K562 (cell line): ENCODE results near the gene CCDC9. TPM values are rescaled to one million over a fixed set of nuclear protein-coding genes. Genes with fewer than 3 reads are reported as not detected.
A peak's percentile ranks its signal among the peaks of the same experiment; 100 is the strongest.

Source experiments
- ATAC-seq: fragments of 200-7000 bp; cut with Tn5 transposase; 3 replicates; pipeline ENCODE4 v1.9.1; 2020; ENCODE audit warnings: moderate library complexity
- BruUV-seq: library from RNA; stranded (reverse); fragments of 400-500 nt; replicated peaks from 2 replicates; lab custom pipeline; 2021; lab: Mats Ljungman, UMichigan
- CTCF ChIA-PET: fragments of 300-600 bp; formaldehyde crosslinking; extraction: SDS; loops from one replicate; lab custom pipeline; 2021; ENCODE audit warnings: low intra/inter-chr PET ratio; lab: Yijun Ruan, JAX
- POLR2A ChIA-PET: fragments of 300-600, 350-650 bp; sonication (Branson Sonifier 250); formaldehyde crosslinking; extraction: SDS; loops from one replicate; lab custom pipeline; 2021; ENCODE audit warnings: antibody characterized with exemption, inconsistent platforms; lab: Yijun Ruan, JAX
- DNase-seq, 4 experiments: peaks; one replicate each; pipeline versions ENCODE4 v3.0.0 to v3.0.0-alpha.2; 2011 to 2018; ENCODE audit warnings: low spot score in 3 of 4, mixed read lengths in 3 of 4; ENCODE audit errors: extremely low read depth in 1 of 4
- FAIRE-seq: peaks from 2 replicates; lab custom pipeline; 2011; peaks lifted over from hg19 to GRCh38; lab: Jason Lieb, UNC
- H2AFZ ChIP-seq: 2 replicates; pipeline ENCODE4 v1.6.0; 2011; ENCODE audit warnings: low read depth, low read length, control low read depth, inconsistent platforms
- H3K27ac ChIP-seq: fragments of 200-600 bp; 3 replicates; pipeline ENCODE4 v1.8.0; 2011; ENCODE audit warnings: low read depth, mild to moderate bottlenecking, control low read depth, inconsistent platforms, low read length, moderate library complexity, mixed read lengths; ENCODE audit errors: extremely low read depth
- H3K27me3 ChIP-seq, 2 experiments: fragments of 300-600 bp in 1 of 2; 2 replicates in 1 of 2; 3 replicates in 1 of 2; pipeline versions ENCODE4 v1.6.0 to v1.8.0; 2011; ENCODE audit warnings: inconsistent platforms in 2 of 2, low read length in 2 of 2, mild to moderate bottlenecking in 1 of 2, mixed read lengths in 1 of 2, moderate library complexity in 1 of 2; ENCODE audit not compliant: control insufficient read depth in 2 of 2, insufficient read depth in 2 of 2
- H3K36me3 ChIP-seq: fragments of 300-600 bp; 3 replicates; pipeline ENCODE4 v1.8.0; 2011; ENCODE audit warnings: mild to moderate bottlenecking, low read length, inconsistent platforms; ENCODE audit not compliant: control insufficient read depth, insufficient read depth
- H3K4me1 ChIP-seq, 2 experiments: fragments of 200-600 bp in 1 of 2; replicated peaks in 1 of 2; 2 replicates in 1 of 2; 3 replicates in 1 of 2; pipeline versions ENCODE4 v1.5.1 to v1.8.0; 2011; ENCODE audit warnings: inconsistent platforms in 2 of 2, low read length in 2 of 2, mild to moderate bottlenecking in 1 of 2, mixed read lengths in 1 of 2, moderate library complexity in 1 of 2; ENCODE audit not compliant: control insufficient read depth in 2 of 2, insufficient read depth in 2 of 2
- H3K4me2 ChIP-seq: 2 replicates; pipeline ENCODE4 v1.6.1; 2011; ENCODE audit warnings: low read length, control low read depth, inconsistent platforms, mixed read lengths; ENCODE audit not compliant: insufficient read depth
- H3K4me3 ChIP-seq: fragments of 200-600 bp; sonication (generic), shearing (Covaris generic); 2 replicates; pipeline ENCODE4 v1.5.1; 2016; ENCODE audit warnings: control low read depth, inconsistent platforms
- H3K79me2 ChIP-seq: fragments of 200-600 bp; 3 replicates; pipeline ENCODE4 v1.8.0; 2011; ENCODE audit warnings: low read length, inconsistent platforms; ENCODE audit not compliant: control insufficient read depth, insufficient read depth
- H3K9ac ChIP-seq, 2 experiments: 2 replicates each; pipeline versions ENCODE4 v1.6.0 to v1.6.1; 2011; ENCODE audit warnings: low read depth in 2 of 2, low read length in 2 of 2, control low read depth in 1 of 2, inconsistent platforms in 1 of 2, mild to moderate bottlenecking in 1 of 2, mixed read lengths in 1 of 2; ENCODE audit not compliant: insufficient read depth in 1 of 2
- H3K9me1 ChIP-seq: one replicate; pipeline ENCODE4 v1.6.0; 2011; ENCODE audit warnings: inconsistent platforms, mild to moderate bottlenecking, low read length, moderate library complexity; ENCODE audit not compliant: control insufficient read depth, insufficient read depth
- H3K9me3 ChIP-seq: replicated peaks from 2 replicates; pipeline ENCODE4 v1.5.1; 2011; ENCODE audit warnings: low read depth, low read length, inconsistent platforms; ENCODE audit not compliant: control insufficient read depth, insufficient read depth
- H4K20me1 ChIP-seq: replicated peaks from 2 replicates; pipeline ENCODE4 v1.6.1; 2011; ENCODE audit warnings: low read length, inconsistent platforms, mixed read lengths; ENCODE audit not compliant: control insufficient read depth, insufficient read depth
- GABPB1 ChIP-seq: sonication (generic); formaldehyde crosslinking; IDR thresholded peaks from 2 replicates; pipeline ENCODE4 v1.8.0; 2022; ENCODE audit warnings: mild to moderate bottlenecking, missing genetic modification reagents
- KAT8 ChIP-seq: fragments of 450-650 bp; IDR thresholded peaks from 2 replicates; pipeline ENCODE4 v1.6.1; 2016; ENCODE audit warnings: low read depth, mild to moderate bottlenecking
- KDM1A ChIP-seq, 2 experiments: fragments of 450-650 bp; IDR thresholded peaks; 2 replicates each; pipeline ENCODE4 v1.6.1; 2016; ENCODE audit warnings: mild to moderate bottlenecking in 2 of 2
- RAD21 ChIP-seq, 2 experiments: fragments of 250-450 bp in 1 of 2; fragments of 450-650 bp in 1 of 2; sonication (Bioruptor Pico) in 1 of 2; formaldehyde crosslinking in 1 of 2; IDR thresholded peaks in 1 of 2; conservative IDR thresholded peaks in 1 of 2; 2 replicates each; pipeline versions ENCODE4 v1.4.0 to v1.8.0; 2020 to 2022; ENCODE audit warnings: mild to moderate bottlenecking in 2 of 2, moderate library complexity in 1 of 2
- RBM15 ChIP-seq: fragments of 200-400 bp; formaldehyde crosslinking; IDR thresholded peaks from 2 replicates; pipeline ENCODE4 v1.6.1; 2018; ENCODE audit warnings: mild to moderate bottlenecking, low read length, moderate library complexity; ENCODE audit not compliant: insufficient read depth
- ZEB2 ChIP-seq: fragments of 450-650 bp; IDR thresholded peaks from 2 replicates; pipeline ENCODE4 v1.6.1; 2016
- WGBS: fragments of 100-300 bp; shearing (Covaris generic); methylation state at CpG from one replicate; pipeline ENCODE4 v1.1.6; 2016; ENCODE audit warnings: low coverage, mixed read lengths; ENCODE audit not compliant: insufficient coverage; ENCODE audit errors: missing lambda C conversion rate; 5-methylcytosine and 5-hydroxymethylcytosine counted together
- in situ Hi-C: fragments of 300-500 bp; cut with MboI; formaldehyde crosslinking; loops from 4 replicates; pipeline ENCODE4 v1.15.0; 2018; ENCODE audit warnings: inconsistent platforms, mixed read lengths
- intact Hi-C: fragments of 100-400 bp; cut with micrococcal nuclease; formaldehyde crosslinking; loops from 2 replicates; pipeline ENCODE4 v1.14.2; 2022
- polyA plus RNA-seq, 8 experiments: library from polyadenylated mRNA; depleted of rRNA in 4 of 8; stranded (reverse) in 5 of 8; unstranded in 3 of 8; fragments of >200 nt; fragmentation: Nextera tagmentation in 2 of 8; fragmentation: Illumina TruSeq in 1 of 8; extraction: Ambion mirVana in 2 of 8; extraction: Trizol in 1 of 8; gene quantifications; 2 replicates each; pipeline versions ENCODE4 v1.2.1 to v1.2.3, GENCODE V29; 2011 to 2014; ENCODE audit warnings: inconsistent platforms in 1 of 8, missing spikeins in 1 of 8
- total RNA-seq, 7 experiments: library from RNA; depleted of rRNA in 6 of 7; stranded (reverse); fragments of >200 nt in 6 of 7; fragmentation: Illumina TruSeq in 2 of 7; extraction: Trizol in 2 of 7; gene quantifications; 2 replicates each; pipeline versions ENCODE4 v1.2.1 to v1.2.3, GENCODE V29; 2011 to 2021; ENCODE audit warnings: low replicate concordance in 1 of 7
- TF ChIP-seq, protein P1 (sequence below): sonication (generic); formaldehyde crosslinking; IDR thresholded peaks from 2 replicates; pipeline ENCODE4 v1.8.0; 2022; ENCODE audit warnings: missing genetic modification reagents, mild to moderate bottlenecking, moderate library complexity, borderline replicate concordance
- TF ChIP-seq, protein P2 (sequence below): sonication (generic); formaldehyde crosslinking; IDR thresholded peaks from 2 replicates; pipeline ENCODE4 v1.8.0; 2022; ENCODE audit warnings: mild to moderate bottlenecking, missing genetic modification reagents
- TF ChIP-seq, protein P3 (sequence below), 2 experiments: fragments of 450-650 bp; IDR thresholded peaks; 2 replicates each; pipeline ENCODE4 v1.6.1; 2016; ENCODE audit warnings: mild to moderate bottlenecking in 2 of 2, borderline replicate concordance in 1 of 2, low read depth in 1 of 2, moderate library complexity in 1 of 2

CCDC9 gene
- total and polyA plus RNA-seq, 9 of the 15 experiments (the other 6 are each of a cell fraction or from before 2014, with no cell fraction given) = 0.23 to 38.6 (median 8.4) TPM

DNA sequence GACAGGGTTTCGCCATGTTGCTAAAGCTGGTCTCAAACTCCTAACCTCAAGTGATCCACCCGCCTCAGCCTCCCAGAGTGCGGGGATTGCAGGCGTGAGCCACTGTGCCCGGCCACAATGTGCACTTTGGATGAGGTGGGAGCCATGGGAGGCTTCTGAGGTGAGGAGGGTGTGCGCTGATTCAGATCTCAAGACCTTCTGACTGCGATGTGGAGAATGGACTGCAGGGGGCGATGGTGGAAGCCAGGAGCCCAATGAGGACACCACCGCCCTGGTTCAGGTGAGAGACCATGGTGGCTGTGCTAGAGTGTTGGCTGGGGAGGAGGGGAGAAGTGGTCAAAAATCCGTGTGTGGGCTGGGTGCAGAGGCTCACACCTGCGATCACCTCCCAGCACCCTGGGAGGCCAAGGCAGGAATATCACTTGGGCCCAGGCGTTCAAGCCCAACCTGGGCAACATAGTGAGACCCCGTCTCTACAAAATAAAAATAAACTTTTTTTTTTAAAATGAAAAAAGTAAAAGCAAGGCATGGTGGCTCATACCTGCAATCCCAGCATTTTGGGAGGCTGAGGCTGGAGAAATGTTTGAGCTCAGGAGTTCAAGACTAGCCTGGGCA, 24.0 kb downstream of the CCDC9 start:
- Histone ChIP-seq H2AFZ (no peak overlapping the region), H3K4me1 (peaks cover 25 to 31% of the 10 kb centered on the region in 2 experiments), H3K27me3 (no peaks in the 10 kb centered on the region), H3K9me1 (no peaks in the 10 kb centered on the region), H3K4me2 (no peak overlapping the region), H3K27ac (no peak overlapping the region), H3K79me2 (peaks cover 15% of the 10 kb centered on the region), H3K9ac (no peak overlapping the region; a peak in 1 of 4 replicates), H3K36me3 (peaks cover 12% of the 10 kb centered on the region; the same call in 1 of the 3 replicates), H3K9me3 (no peaks in the 10 kb centered on the region), H3K4me3 (no peak overlapping the region), H4K20me1 (0 out of 2 replicates have a peak, but pooled peaks cover 4% of the 10 kb centered on the region)
- POLR2A ChIA-PET = interaction anchor here (1.0 kb wide), 1 partner anchor 130 kb away, joined by 4 read pairs; no protein-coding TSS in a partner anchor
- in situ Hi-C loops (no loop called here), intact Hi-C loops (loop anchor here (5.0 kb wide), 1 partner anchor 147 kb away; no protein-coding TSS in a partner anchor)
- no TSS peak for BruUV-seq
- CTCF ChIA-PET = no interaction called here
- 69% methylated on average over 12 of the region's 13 CpGs for WGBS
- FAIRE-seq (peak; percentile 23), DNase-seq (peak; percentile 49 to 79 (median 68)), ATAC-seq (peak; percentile 69)
- TF ChIP-seq ZEB2 (no peak), KDM1A (IDR thresholded peaks at IDR 0.05) (peak; percentile 30 to 56; a peak in 2 of 4 replicates), GABPB1 (0 out of 2 replicates have a peak, but pooled peaks have one; percentile 19), RAD21 (CRISPR knock-in tag; conservative IDR thresholded peaks at IDR 0.05 in 1 of 2, IDR thresholded peaks at IDR 0.05 in 1 of 2) (peak in 1 of 2 experiments; percentile 34; a peak in 2 of 4 replicates), KAT8 (no peak), RBM15 (no peak)
- TF ChIP-seq, protein P1, sequence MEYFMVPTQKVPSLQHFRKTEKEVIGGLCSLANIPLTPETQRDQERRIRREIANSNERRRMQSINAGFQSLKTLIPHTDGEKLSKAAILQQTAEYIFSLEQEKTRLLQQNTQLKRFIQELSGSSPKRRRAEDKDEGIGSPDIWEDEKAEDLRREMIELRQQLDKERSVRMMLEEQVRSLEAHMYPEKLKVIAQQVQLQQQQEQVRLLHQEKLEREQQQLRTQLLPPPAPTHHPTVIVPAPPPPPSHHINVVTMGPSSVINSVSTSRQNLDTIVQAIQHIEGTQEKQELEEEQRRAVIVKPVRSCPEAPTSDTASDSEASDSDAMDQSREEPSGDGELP (CRISPR knock-in tag) = peak; percentile 41; the same call in 1 of the 2 replicates
- TF ChIP-seq, protein P2, sequence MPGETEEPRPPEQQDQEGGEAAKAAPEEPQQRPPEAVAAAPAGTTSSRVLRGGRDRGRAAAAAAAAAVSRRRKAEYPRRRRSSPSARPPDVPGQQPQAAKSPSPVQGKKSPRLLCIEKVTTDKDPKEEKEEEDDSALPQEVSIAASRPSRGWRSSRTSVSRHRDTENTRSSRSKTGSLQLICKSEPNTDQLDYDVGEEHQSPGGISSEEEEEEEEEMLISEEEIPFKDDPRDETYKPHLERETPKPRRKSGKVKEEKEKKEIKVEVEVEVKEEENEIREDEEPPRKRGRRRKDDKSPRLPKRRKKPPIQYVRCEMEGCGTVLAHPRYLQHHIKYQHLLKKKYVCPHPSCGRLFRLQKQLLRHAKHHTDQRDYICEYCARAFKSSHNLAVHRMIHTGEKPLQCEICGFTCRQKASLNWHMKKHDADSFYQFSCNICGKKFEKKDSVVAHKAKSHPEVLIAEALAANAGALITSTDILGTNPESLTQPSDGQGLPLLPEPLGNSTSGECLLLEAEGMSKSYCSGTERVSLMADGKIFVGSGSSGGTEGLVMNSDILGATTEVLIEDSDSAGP (CRISPR knock-in tag) = no peak
- TF ChIP-seq, protein P3, sequence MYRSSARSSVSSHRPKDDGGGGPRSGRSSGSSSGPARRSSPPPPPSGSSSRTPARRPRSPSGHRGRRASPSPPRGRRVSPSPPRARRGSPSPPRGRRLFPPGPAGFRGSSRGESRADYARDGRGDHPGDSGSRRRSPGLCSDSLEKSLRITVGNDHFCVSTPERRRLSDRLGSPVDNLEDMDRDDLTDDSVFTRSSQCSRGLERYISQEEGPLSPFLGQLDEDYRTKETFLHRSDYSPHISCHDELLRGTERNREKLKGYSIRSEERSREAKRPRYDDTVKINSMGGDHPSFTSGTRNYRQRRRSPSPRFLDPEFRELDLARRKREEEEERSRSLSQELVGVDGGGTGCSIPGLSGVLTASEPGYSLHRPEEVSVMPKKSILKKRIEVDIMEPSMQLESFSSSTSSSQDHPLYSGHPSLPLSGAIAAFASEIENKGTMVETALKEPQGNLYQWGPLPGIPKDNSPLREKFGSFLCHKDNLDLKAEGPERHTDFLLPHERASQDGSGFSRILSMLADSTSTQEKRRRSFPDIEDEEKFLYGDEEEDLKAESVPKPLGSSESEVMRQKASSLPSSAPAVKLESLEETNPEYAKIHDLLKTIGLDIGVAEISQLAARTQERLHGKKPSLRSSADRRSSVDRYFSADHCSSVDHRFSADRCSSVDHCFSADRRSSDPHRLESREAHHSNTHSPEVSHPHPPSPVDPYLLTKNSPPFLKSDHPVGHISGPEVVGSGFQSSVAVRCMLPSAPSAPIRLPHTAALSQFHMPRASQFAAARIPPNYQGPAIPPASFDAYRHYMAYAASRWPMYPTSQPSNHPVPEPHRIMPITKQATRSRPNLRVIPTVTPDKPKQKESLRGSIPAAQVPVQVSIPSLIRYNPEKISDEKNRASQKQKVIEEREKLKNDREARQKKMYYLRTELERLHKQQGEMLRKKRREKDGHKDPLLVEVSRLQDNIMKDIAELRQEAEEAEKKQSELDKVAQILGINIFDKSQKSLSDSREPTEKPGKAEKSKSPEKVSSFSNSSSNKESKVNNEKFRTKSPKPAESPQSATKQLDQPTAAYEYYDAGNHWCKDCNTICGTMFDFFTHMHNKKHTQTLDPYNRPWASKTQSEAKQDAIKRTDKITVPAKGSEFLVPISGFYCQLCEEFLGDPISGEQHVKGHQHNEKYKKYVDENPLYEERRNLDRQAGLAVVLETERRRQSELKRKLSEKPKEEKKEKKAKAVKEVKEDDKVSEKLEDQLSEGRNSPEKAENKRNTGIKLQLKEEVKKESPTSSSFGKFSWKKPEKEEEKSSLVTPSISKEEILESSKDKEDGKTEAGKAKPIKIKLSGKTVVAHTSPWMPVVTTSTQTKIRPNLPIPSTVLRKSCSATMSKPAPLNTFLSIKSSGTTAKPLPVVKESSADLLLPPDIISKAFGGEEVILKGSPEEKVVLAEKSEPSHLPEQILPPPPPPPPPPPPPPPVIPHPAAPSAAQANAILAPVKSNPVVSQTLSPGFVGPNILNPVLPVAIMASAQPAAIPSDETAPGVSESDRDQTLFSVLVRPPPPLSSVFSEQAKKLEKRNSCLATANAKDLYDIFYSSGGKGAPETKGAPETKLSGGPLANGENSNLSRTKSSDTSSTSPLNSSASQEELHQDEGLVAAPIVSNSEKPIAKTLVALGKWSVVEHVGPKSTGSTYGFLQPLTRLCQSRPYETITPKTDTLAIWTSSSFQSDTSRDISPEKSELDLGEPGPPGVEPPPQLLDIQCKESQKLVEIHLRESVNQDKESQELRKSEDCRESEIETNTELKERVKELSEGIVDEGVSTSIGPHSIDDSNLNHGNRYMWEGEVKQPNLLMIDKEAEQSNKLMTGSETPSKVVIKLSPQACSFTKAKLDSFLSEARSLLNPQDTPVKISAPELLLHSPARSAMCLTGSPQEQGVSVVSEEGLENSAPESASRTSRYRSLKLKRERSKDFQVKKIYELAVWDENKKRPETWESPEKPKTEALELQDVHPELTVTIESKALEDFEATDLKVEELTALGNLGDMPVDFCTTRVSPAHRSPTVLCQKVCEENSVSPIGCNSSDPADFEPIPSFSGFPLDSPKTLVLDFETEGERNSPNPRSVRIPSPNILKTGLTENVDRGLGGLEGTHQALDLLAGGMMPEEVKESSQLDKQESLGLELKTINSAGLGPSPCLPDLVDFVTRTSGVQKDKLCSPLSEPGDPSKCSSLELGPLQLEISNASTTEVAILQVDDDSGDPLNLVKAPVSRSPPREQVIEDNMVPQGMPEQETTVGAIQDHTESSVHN (IDR thresholded peaks at IDR 0.05; ENCODE audit: borderline replicate concordance in 1 of 2, low read depth in 1 of 2) = no peak
